SIG-M5 treated with dmso at 0.1 percent for 504 hours (cell line): ENCODE results near the gene GLI3.

ENCODE experiments used
- DNase-seq: peaks from one replicate; lab custom pipeline; 2025; ENCODE audit not compliant: unreplicated experiment; lab: John Stamatoyannopoulos, UW

The GLI3 gene

GRCh38 chr7:42236976-42237810 is at the start of gene GLI3:
Gene GLI3, minus strand, starts transcription at chr7:42237209. Its CDS starts 13,956 bp downstream, at chr7:42223253.
- DNase-seq: peak; percentile 46

GRCh38 chr7:42285383-42285824 is 48.4 kb upstream of the GLI3 start:
- DNase-seq: no peak

GRCh38 chr7:42283553-42283952 is 46.5 kb upstream of the GLI3 start:
- no peak for DNase-seq

- no peak for DNase-seq
These were observed 41.3 kb upstream of the GLI3 start for GRCh38 chr7:42278344-42278743.

- no peak for DNase-seq
These were observed 37.0 kb upstream of the GLI3 start for GRCh38 chr7:42274053-42274452.

- DNase-seq: peak; percentile 27
These were observed 36.0 kb upstream of the GLI3 start for GRCh38 chr7:42272793-42273665.

GRCh38 chr7:42269161-42269560 is 32.2 kb upstream of the GLI3 start:
- no peak for DNase-seq

- no peak for DNase-seq
These were observed 27.7 kb upstream of the GLI3 start for GRCh38 chr7:42264702-42265101.

- DNase-seq: no peak
These were observed 27.0 kb upstream of the GLI3 start for GRCh38 chr7:42263971-42264370.

GRCh38 chr7:42262964-42263363 is 26.0 kb upstream of the GLI3 start:
- DNase-seq: no peak

GRCh38 chr7:42254217-42254616 is 17.2 kb upstream of the GLI3 start:
- DNase-seq: peak; percentile 53

- DNase-seq: no peak
These were observed 16.3 kb upstream of the GLI3 start for GRCh38 chr7:42253316-42253715.

GRCh38 chr7:42250411-42250810 is 13.4 kb upstream of the GLI3 start:
- DNase-seq: no peak

- DNase-seq: no peak
These were observed 11.6 kb upstream of the GLI3 start for GRCh38 chr7:42248579-42248978.

GRCh38 chr7:42247301-42247700 is 10.3 kb upstream of the GLI3 start:
- DNase-seq: no peak

GRCh38 chr7:42244828-42245227 is 7.8 kb upstream of the GLI3 start:
- DNase-seq: no peak

GRCh38 chr7:42242381-42242780 is 5.4 kb upstream of the GLI3 start:
- no peak for DNase-seq

- DNase-seq: no peak
These were observed 4.4 kb upstream of the GLI3 start for GRCh38 chr7:42241424-42241823.

GRCh38 chr7:42240416-42240815 is 3.4 kb upstream of the GLI3 start:
- no peak for DNase-seq

- no peak for DNase-seq
These were observed 1.8 kb upstream of the GLI3 start for GRCh38 chr7:42238709-42239366.

GRCh38 chr7:42237811-42238541 is 967 bp upstream of the GLI3 start:
- DNase-seq: no peak
